Stimulated activated CD4-positive, alpha-beta T cell treated with anti-CD3 and anti-CD28 coated beads, Interleukin-15, amount 100 ng/mL, for 48 hours (primary cell): ENCODE measurements around the gene GALP.
"Not testable (repeated sequence)": the region's sequence is repeated elsewhere in the genome, so short reads cannot be mapped to it uniquely, and the experiment has no call there.

ENCODE experiments used
- DNase-seq, 2 donors: peaks; one replicate each; pipeline ENCODE4 v3.0.0-alpha.2; 2020; ENCODE audit warnings: low read depth in 2 of 2

GALP gene

GRCh38 chr19:56191115-56191514, 15.3 kb downstream of the GALP start:
- DNase-seq: no peak

- DNase-seq: no peak
Measured at GRCh38 chr19:56191711-56192110, 15.9 kb downstream of the GALP start.

DNA sequence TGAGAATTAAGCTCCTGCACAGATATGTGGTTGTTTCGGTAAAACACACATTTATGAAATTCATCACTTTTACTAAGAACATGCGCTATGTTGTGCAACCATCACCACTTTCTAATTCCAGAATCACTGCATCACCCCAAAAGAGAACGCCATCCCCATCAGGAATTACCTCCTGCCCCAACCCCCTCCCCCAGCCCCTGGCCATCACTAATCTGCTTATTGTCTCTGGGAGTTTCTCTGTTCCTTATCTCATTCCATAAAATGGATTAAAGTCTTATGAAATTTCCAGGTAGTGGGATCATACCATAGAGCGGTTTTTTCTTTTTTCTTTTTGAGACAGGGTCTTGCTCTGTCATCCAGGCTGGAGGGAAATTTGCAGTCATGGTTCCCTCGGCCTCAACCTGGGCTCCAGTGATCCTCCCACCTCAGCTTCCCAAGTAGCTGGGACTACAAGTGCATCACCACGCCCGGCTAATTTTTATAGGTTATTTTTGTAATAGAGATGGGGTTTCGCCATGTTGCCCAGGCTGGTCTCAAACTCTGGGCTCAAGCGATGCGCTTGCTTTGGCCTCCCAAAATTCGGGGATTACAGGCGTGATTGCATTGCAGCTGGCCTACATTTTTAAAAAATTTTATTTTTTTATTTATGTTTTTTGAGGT, 18.3 kb downstream of the GALP start:
- no peak for DNase-seq

DNA sequence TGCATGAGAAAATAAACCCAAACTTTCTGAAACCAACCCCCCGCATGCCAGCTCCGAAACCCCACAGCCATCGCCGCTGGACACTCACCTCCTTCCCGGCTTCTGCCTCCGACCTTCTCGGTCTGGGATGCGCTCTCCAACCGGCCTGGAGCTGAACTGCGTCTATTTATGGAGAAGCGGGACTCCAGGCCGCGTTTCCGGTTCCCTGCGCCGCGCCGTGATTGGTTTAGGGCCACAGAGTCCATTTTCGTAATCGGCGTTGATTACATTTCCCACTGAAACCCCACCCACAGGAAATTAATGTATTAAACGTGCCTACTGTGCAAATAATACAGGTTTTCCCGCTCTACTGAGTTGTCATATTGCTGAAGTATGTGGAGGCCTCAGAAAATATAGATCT, 21.8 kb downstream of the GALP start, which contains the start of gene ZSCAN5B:
ZSCAN5B (minus strand) TSS at position 138 of the 400 bp plus-strand sequence. CDS start 4,731 bp downstream, outside the sequence.
- not testable (repeated sequence) for DNase-seq

DNA sequence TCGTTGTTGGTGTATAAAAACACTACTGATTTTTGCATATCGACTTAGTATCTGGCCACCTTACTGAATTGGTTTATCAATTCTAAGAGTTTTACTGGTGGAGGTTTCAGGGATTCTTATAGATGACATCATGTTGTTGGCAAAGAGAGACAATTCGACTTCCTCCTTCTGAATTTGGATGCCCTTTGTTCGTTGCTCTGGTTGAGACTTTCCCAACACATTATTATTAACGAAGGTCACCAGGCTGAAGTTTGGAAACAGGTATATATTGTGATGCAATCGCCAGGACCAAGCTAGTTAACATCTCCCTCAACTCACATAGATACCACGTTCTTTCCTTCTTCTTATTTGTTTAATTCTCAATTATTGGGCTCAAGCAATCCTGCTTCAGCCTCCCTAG, 23.9 kb downstream of the GALP start:
- DNase-seq: no peak

- DNase-seq: no peak
Measured at GRCh38 chr19:56201973-56202372, 26.2 kb downstream of the GALP start, which contains the start of gene ZSCAN5C. Gene ZSCAN5C, plus strand, starts transcription at chr19:56202273. Its CDS starts 3,641 bp downstream, at chr19:56205914.

DNA sequence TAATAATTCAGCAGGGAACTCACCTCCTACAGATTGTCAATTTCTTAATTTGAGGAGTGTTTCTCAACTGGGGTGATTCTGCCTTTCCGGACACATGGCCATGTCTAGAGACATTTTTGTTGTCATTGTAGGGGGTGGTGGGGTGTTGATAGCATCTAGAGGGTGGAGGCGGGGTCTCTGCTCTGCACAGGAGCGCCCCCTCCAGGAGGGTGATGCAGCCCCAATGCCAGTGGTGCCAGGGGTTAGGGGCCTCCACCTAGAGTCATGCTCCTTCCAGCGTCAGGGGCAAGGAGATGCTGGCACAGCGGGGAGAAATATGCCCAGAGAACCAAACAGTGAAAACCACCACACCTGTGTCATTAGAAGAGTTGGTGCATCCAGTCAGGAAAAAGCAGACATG, 31.8 kb downstream of the GALP start:
- DNase-seq: not testable (repeated sequence)

DNA sequence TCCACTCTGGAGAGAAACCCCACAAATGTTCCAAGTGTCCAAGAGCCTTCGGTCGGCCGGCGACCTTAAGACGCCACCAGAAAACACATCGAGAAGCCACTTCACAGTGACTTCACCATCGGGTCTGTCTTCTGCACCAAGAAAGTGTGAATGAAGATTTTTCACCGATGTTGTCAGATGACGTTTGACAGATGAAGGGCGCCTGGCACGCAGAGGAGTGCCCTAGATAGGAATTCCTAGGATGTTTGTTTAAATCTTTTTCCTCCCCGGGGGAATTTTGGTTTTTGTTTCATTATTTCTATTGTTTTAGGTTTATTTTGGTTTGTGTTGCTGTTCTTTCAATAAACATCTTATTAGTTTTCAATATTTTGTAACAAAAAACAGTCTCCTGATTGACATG, 33.3 kb downstream of the GALP start:
- DNase-seq: no peak

GRCh38 chr19:56210036-56210435, 34.2 kb downstream of the GALP start:
- DNase-seq: not testable (repeated sequence)

DNA sequence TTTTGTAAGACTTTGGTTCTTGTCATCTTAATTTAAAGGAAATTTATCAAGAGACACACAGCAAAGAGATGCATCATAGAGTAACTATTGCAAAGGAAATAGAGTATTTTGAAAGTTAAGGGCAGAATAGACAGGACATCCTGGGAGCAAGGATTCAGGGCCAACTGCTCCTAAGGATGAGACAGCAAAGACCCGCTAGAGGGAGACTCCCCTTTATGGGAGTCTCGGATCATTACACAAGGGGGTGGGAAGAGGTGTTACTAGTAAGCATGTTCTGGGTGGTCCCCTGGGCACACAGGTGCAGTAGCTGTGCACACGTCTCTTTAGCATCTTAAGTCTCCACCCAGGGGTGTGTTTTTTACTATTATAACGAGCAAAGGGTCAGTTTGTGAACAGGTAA, 35.9 kb downstream of the GALP start:
- DNase-seq: no peak

GRCh38 chr19:56217039-56217949, 41.5 kb downstream of the GALP start:
- no peak for DNase-seq

DNA sequence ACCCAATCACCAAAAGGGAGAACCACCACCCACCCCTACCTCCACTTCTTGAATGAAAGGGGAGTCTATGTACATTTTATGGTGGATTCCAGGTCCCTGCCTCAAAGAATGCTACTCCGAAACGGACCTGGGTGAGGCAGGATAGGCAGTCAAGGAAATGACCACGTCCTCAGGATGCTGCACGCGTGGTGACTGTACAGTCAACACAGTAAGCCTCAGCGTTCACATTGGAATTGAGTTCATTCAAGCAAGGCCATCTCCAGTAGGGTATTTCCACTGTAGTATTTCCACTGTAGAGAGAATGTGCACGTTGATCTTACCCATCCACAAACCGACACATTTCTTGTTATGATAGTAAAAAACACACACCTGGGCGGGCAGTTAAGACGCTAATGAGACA, 43.2 kb downstream of the GALP start:
- no peak for DNase-seq

DNA sequence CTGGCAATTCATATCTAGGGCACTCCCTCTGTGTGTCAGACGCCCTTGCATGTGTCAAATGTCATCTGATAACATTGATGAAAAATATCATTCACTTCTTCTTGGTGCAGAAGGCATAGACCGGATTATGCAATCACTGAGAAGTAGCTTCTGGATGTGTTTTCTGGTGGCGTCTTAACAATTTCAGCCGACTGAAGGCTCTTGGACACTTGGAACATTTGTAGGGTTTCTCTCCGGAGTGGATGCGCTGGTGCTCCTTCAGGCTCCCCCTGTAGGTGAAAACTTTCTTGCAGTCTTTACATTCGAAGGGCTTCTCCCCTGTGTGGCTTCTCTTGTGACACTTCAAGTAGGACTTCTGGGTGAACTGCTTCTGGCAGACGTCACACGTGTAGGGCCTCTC, 45.6 kb downstream of the GALP start:
- DNase-seq: not testable (repeated sequence)

- DNase-seq: no peak
Measured at GRCh38 chr19:56221851-56222250, 46.0 kb downstream of the GALP start.

DNA sequence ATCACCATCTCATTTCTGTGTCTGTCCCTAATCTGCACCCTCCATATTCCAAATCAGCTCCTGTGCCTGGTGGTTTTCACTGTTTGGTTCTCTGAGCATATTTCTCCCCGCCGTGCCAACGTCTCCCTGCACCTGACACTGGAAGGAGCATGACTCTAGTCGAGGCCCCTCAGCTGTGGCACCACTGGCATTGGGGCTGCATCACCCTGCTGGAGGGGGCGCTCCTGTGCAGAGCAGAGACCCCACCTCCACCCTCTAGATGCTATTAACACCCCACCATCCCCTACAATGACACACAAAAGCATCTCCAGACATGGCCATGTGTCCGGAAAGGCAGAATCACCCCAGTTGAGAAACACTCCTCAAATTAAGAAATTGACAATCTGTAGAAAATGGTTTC, 47.1 kb downstream of the GALP start:
- no peak for DNase-seq

- DNase-seq: no peak
Measured at GRCh38 chr19:56223481-56223880, 47.7 kb downstream of the GALP start.
